Type B pancreatic cell (in vitro differentiated cells): ENCODE measurements around the gene RAB11A. TPM values are rescaled to one million over a fixed set of nuclear protein-coding genes. Genes with fewer than 3 reads are reported as not detected.

Experiments used
- DNase-seq: peaks from one replicate; pipeline ENCODE4 v3.0.0; 2021; ENCODE audit warnings: mixed read lengths; ENCODE audit not compliant: unreplicated experiment; ENCODE audit errors: extremely low spot score
- H3K27ac Mint-ChIP-seq: 2 replicates; pipeline ENCODE4 v1.8.0; 2021; ENCODE audit warnings: mild to moderate bottlenecking, mixed read lengths
- H3K27me3 Mint-ChIP-seq: 2 replicates; pipeline ENCODE4 v1.8.0; 2021; ENCODE audit warnings: mixed read lengths
- H3K36me3 Mint-ChIP-seq: 2 replicates; pipeline ENCODE4 v1.8.0; 2021; ENCODE audit warnings: mixed read lengths
- H3K4me1 Mint-ChIP-seq: one replicate; pipeline ENCODE4 v1.8.0; 2021; ENCODE audit warnings: mixed read lengths; ENCODE audit not compliant: unreplicated experiment
- H3K4me3 Mint-ChIP-seq: 2 replicates; pipeline ENCODE4 v1.8.0; 2021; ENCODE audit warnings: mild to moderate bottlenecking, mixed read lengths
- H3K9me3 Mint-ChIP-seq: 2 replicates; pipeline ENCODE4 v1.8.0; 2021; ENCODE audit warnings: mixed read lengths
- CTCF ChIP-seq: fragments of 200-600 bp; sonication (generic); conservative IDR thresholded peaks from 2 replicates; pipeline ENCODE4 v1.5.0; 2021; ENCODE audit warnings: antibody characterized with exemption, mild to moderate bottlenecking
- total RNA-seq: library from RNA; stranded (reverse); gene quantifications from 2 replicates; pipeline ENCODE4 v1.2.1, GENCODE V29; 2021; ENCODE audit warnings: low replicate concordance

RAB11A gene
- total RNA-seq, 1 donor from 2014 or later = 266 TPM

DNA sequence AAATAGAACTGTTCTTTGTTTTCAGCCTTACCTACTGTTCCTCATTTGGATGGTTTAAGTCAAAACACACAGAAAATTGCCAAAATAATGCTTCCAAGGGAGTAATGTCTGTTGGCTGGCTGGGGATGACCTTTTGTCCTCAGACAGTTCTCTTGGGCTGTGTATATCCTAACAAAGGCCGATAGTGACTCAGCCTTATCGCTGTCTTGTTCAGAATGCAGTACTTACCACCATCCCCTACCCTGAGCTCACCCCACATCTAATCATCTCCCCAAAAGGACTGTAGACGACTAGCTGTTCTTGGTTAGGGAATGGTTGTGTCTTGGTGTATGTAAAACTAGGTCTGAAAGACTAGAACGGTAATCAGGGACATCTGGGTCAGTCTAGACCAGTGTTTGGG, 35.0 kb downstream of the RAB11A start:
- no peak overlapping the region for H3K4me3 Mint-ChIP-seq
- H3K27ac Mint-ChIP-seq = peak overlapping the region; percentile 100
- H3K36me3 Mint-ChIP-seq = peaks cover 29% of the 10 kb centered on the region
- H3K4me1 Mint-ChIP-seq = peaks cover 40% of the 10 kb centered on the region
- H3K9me3 Mint-ChIP-seq = no peaks in the 10 kb centered on the region
- no peak for DNase-seq
- TF ChIP-seq CTCF = no peak
- H3K27me3 Mint-ChIP-seq = no peaks in the 10 kb centered on the region

GRCh38 chr15:65906396-65906795, 37.1 kb downstream of the RAB11A start:
- peaks cover 22% of the 10 kb centered on the region for H3K36me3 Mint-ChIP-seq
- H3K27ac Mint-ChIP-seq = peak overlapping the region; percentile 92

GRCh38 chr15:65907661-65908060, 38.4 kb downstream of the RAB11A start:
- no peaks in the 10 kb centered on the region for H3K9me3 Mint-ChIP-seq
- DNase-seq = no peak
- H3K27me3 Mint-ChIP-seq = no peaks in the 10 kb centered on the region
- peaks cover 29% of the 10 kb centered on the region for H3K4me1 Mint-ChIP-seq
- H3K4me3 Mint-ChIP-seq = no peak overlapping the region
- no peak for TF ChIP-seq CTCF
- peaks cover 15% of the 10 kb centered on the region for H3K36me3 Mint-ChIP-seq
- no peak overlapping the region for H3K27ac Mint-ChIP-seq

More at GRCh38 chr15:65906396-65906795, 37.1 kb downstream of the RAB11A start:
- H3K27me3 Mint-ChIP-seq = no peaks in the 10 kb centered on the region
- H3K4me1 Mint-ChIP-seq = peaks cover 40% of the 10 kb centered on the region
- no peak for TF ChIP-seq CTCF
- H3K4me3 Mint-ChIP-seq = peak overlapping the region; percentile 51
- H3K9me3 Mint-ChIP-seq = no peaks in the 10 kb centered on the region
- no peak for DNase-seq

GRCh38 chr15:65908876-65909275, 39.6 kb downstream of the RAB11A start:
- no peaks in the 10 kb centered on the region for H3K9me3 Mint-ChIP-seq
- no peak for DNase-seq
- H3K27me3 Mint-ChIP-seq = no peaks in the 10 kb centered on the region
- peaks cover 11% of the 10 kb centered on the region for H3K36me3 Mint-ChIP-seq
- H3K27ac Mint-ChIP-seq = no peak overlapping the region
- H3K4me1 Mint-ChIP-seq = peaks cover 16% of the 10 kb centered on the region
- no peak overlapping the region for H3K4me3 Mint-ChIP-seq
- no peak for TF ChIP-seq CTCF

DNA sequence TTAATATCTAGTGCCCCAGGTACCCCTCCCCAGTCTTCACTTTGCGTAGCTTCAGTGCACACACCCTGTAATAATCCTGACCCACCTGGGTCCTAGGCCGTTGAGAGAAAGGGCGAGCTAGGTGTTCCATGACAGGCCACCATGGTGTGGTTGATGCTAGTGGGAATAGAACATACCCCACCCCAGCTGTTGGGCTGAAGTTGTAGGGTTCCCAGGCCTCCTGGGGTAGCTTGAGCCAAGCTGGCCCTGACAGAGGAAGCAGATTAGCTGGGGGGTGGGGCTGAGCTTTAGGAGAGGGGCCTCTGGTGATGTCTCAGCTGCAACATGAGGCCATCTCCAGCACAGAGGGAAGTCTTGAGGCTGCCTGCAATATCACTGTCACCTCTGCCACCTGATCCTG, 40.5 kb downstream of the RAB11A start:
- no peak for DNase-seq
- H3K27ac Mint-ChIP-seq = no peak overlapping the region

More for the DNA sequence above, 40.5 kb downstream of the RAB11A start:
- Mint-ChIP-seq H3K27me3 (no peaks in the 10 kb centered on the region), H3K9me3 (no peaks in the 10 kb centered on the region), H3K36me3 (peaks cover 8% of the 10 kb centered on the region), H3K4me3 (no peak overlapping the region), H3K4me1 (peaks cover 13% of the 10 kb centered on the region)
- no peak for TF ChIP-seq CTCF
